ENCODE data around the gene PRDM16.

DNA sequence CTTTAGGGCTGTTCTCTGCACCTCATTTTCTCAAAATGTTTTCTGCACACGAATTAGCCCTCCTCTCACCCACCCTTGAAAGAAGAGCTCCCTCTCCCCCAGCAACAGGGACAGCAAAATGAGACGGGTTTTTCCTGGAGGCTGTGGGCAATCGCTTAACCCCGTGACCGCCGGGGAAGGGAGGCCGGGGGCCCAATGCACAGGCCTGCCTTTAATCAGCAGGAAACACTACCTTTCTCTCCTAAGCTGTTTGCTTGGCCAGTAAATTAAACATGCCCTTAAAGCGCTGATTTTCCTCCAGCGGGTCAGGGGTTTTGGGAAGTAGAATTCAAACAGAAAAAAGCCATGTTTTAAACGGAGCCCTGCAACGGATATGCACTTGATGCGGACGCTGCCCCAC lies 114.4 kb downstream of the PRDM16 start:
- TF ChIP-seq POLR2A (IDR thresholded peaks at IDR 0.05; ENCODE audit: low read length) (no peak), GATA1 (IDR thresholded peaks at IDR 0.05; ENCODE audit: low read depth, low read length) (no peak)

All from erythroblast (primary cell).